ENCODE results near the gene NUP214. TPM values are rescaled to one million over a fixed set of nuclear protein-coding genes. Genes with fewer than 3 reads are reported as not detected.

NUP214 gene
- total and polyA plus RNA-seq, 7 experiments from 2014 or later: 18.2 to 116 (median 80.5) TPM

DNA sequence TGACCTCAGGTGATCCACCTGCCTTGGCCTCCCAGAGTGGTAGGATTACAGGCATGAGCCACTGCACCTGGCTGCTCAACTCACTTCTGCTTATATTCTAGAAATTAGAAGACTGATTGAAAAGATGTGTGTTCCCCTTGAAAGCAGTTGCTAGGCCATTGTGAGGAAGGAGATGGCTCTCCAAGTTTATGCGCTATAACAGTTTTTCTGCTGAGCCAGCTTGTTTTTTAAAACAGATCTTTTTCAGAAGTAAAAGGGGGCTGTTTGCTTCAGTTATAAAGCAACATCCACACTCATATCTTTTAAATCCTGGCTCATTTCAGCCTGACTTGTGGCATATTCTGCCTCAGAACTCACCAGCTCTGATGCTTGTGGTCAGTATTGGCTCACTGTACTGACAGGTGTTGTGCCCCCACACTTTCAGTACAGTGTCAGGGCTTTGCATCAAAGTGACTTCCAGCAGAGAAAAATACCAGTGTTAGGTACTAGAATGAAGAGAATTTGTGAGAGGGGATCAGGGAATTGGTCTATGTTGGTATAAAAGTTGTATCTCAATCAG lies 49.4 kb downstream of the NUP214 start:
- Mint-ChIP-seq H3K4me3 (no peak overlapping the region), H3K4me1 (peaks cover 3 to 18% (median 15%) of the 10 kb centered on the region in 7 donors), H3K27ac (peak overlapping the region in 2 of 9 donors; percentile 34 to 38), H3K9me3 (no peaks in the 10 kb centered on the region), H3K36me3 (peaks cover 6 to 58% (median 32%) of the 10 kb centered on the region in 5 donors), H3K27me3 (no peaks in the 10 kb centered on the region)
- Histone ChIP-seq H3K27me3 (ENCODE audit: control insufficient read depth in 2 of 2, insufficient read depth in 2 of 2, low read length in 2 of 2) (no peaks in the 10 kb centered on the region), H3K36me3 (ENCODE audit: control insufficient read depth in 2 of 3, insufficient read depth in 3 of 3, low read length in 3 of 3) (peaks cover 18 to 71% (median 29%) of the 10 kb centered on the region in 3 experiments), H3K4me3 (ENCODE audit: low read length) (no peak overlapping the region), H3K27ac (ENCODE audit: low read depth, low read length) (no peak overlapping the region), H3K9me3 (ENCODE audit: control insufficient read depth in 2 of 3, low read length in 3 of 3) (no peaks in the 10 kb centered on the region), H3K4me1 (ENCODE audit: control insufficient read depth in 2 of 2, insufficient read depth in 2 of 2, low read length in 2 of 2) (peaks cover 0 to 5% of the 10 kb centered on the region in 2 donors)
- no peak for ATAC-seq
- intact Hi-C loops (cut with micrococcal nuclease): loop anchor here (5.0 kb wide), 3 partner anchors 63 to 117 kb away; no protein-coding TSS in a partner anchor
- DNase-seq: no peak
- POLR2A ChIA-PET: no interaction called here
- CTCF ChIA-PET: no interaction called here

- Histone ChIP-seq H3K4me1 (ENCODE audit: control insufficient read depth in 2 of 2, insufficient read depth in 2 of 2, low read length in 2 of 2) (peaks cover 0 to 5% of the 10 kb centered on the region in 2 donors), H3K9me3 (ENCODE audit: control insufficient read depth in 2 of 3, low read length in 3 of 3) (no peaks in the 10 kb centered on the region), H3K27me3 (ENCODE audit: control insufficient read depth in 2 of 2, insufficient read depth in 2 of 2, low read length in 2 of 2) (no peaks in the 10 kb centered on the region), H3K27ac (ENCODE audit: low read depth, low read length) (no peak overlapping the region), H3K4me3 (ENCODE audit: low read length) (no peak overlapping the region), H3K36me3 (ENCODE audit: control insufficient read depth in 2 of 3, insufficient read depth in 3 of 3, low read length in 3 of 3) (peaks cover 18 to 73% (median 24%) of the 10 kb centered on the region in 3 experiments)
- H3K27me3 Mint-ChIP-seq: no peaks in the 10 kb centered on the region
- DNase-seq: no peak
- H3K36me3 Mint-ChIP-seq: peaks cover 0 to 62% (median 26%) of the 10 kb centered on the region in 5 donors
- H3K4me3 Mint-ChIP-seq: no peak overlapping the region
- intact Hi-C loops (cut with micrococcal nuclease): loop anchor here (1.0 to 5.0 kb wide), 9 partner anchors 59 to 158 kb away; no protein-coding TSS in a partner anchor
- peak overlapping the region in 6 of 9 donors; percentile 25 to 73 (median 48) for H3K27ac Mint-ChIP-seq
- ATAC-seq: no peak
- ChIA-PET CTCF (interaction anchor here (0.8 to 7.4 kb wide), 9 partner anchors 9 to 195 kb away, joined by 3 to 147 read pairs (median 3); no protein-coding TSS in a partner anchor), POLR2A (interaction anchor here (0.6 to 1.3 kb wide), 4 partner anchors 37 to 157 kb away, joined by 3 read pairs; partner anchors contain the start of gene NUP214)
- H3K4me1 Mint-ChIP-seq: peaks cover 4 to 24% (median 10%) of the 10 kb centered on the region in 7 donors
- H3K9me3 Mint-ChIP-seq: no peaks in the 10 kb centered on the region
Measured at GRCh38 chr9:131177898-131178297, 52.5 kb downstream of the NUP214 start.

- no peaks in the 10 kb centered on the region for H3K9me3 ChIP-seq (ENCODE audit: control insufficient read depth in 2 of 3, low read length in 3 of 3)
- peak overlapping the region in 6 of 9 donors; percentile 25 to 73 (median 40) for H3K27ac Mint-ChIP-seq
- H3K27ac ChIP-seq (ENCODE audit: low read depth, low read length): no peak overlapping the region
- no peaks in the 10 kb centered on the region for H3K27me3 ChIP-seq (ENCODE audit: control insufficient read depth in 2 of 2, insufficient read depth in 2 of 2, low read length in 2 of 2)
- no peaks in the 10 kb centered on the region for H3K9me3 Mint-ChIP-seq
- peaks cover 0 to 5% of the 10 kb centered on the region in 2 donors for H3K4me1 ChIP-seq (ENCODE audit: control insufficient read depth in 2 of 2, insufficient read depth in 2 of 2, low read length in 2 of 2)
- peak; percentile 49 to 83 (median 74) for DNase-seq
- peak; percentile 100 for ATAC-seq
- H3K4me1 Mint-ChIP-seq: peaks cover 5 to 24% (median 10%) of the 10 kb centered on the region in 7 donors
- peaks cover 0 to 64% (median 26%) of the 10 kb centered on the region in 5 donors for H3K36me3 Mint-ChIP-seq
- ChIA-PET POLR2A (interaction anchor here (0.6 to 1.4 kb wide), 6 partner anchors 9 to 132 kb away, joined by 3 read pairs; partner anchors contain the start of gene NUP214), CTCF (interaction anchor here (0.7 to 7.4 kb wide), 10 partner anchors 10 to 1727 kb away, joined by 3 to 147 read pairs (median 4); no protein-coding TSS in a partner anchor)
- no peaks in the 10 kb centered on the region for H3K27me3 Mint-ChIP-seq
- no peak overlapping the region for H3K4me3 Mint-ChIP-seq
- H3K4me3 ChIP-seq (ENCODE audit: low read length): no peak overlapping the region
- intact Hi-C loops (cut with micrococcal nuclease): loop anchor here (1.0 to 5.0 kb wide), 9 partner anchors 59 to 158 kb away; no protein-coding TSS in a partner anchor
- H3K36me3 ChIP-seq (ENCODE audit: control insufficient read depth in 2 of 3, insufficient read depth in 3 of 3, low read length in 3 of 3): peaks cover 18 to 73% (median 24%) of the 10 kb centered on the region in 3 experiments
Measured at GRCh38 chr9:131178382-131178781, 53.0 kb downstream of the NUP214 start.

- H3K27ac Mint-ChIP-seq: peak overlapping the region in 3 of 9 donors; percentile 5 to 61 (median 56)
- POLR2A ChIA-PET: interaction anchor here (0.6 to 1.4 kb wide), 5 partner anchors 9 to 132 kb away, joined by 3 read pairs; partner anchors contain the start of gene NUP214
Measured at GRCh38 chr9:131178926-131179325, 53.5 kb downstream of the NUP214 start.

GRCh38 chr9:131179561-131180219 lies 54.3 kb downstream of the NUP214 start:
- H3K4me3 Mint-ChIP-seq: no peak overlapping the region
- ChIA-PET POLR2A (interaction anchor here (0.9 to 1.4 kb wide), 3 partner anchors 91 to 156 kb away, joined by 3 read pairs; no protein-coding TSS in a partner anchor), CTCF (interaction anchor here (0.7 to 7.4 kb wide), 5 partner anchors 35 to 154 kb away, joined by 3 to 147 read pairs (median 5); no protein-coding TSS in a partner anchor)
- no peaks in the 10 kb centered on the region for H3K27me3 ChIP-seq (ENCODE audit: control insufficient read depth in 2 of 2, insufficient read depth in 2 of 2, low read length in 2 of 2)
- H3K4me1 ChIP-seq (ENCODE audit: control insufficient read depth in 2 of 2, insufficient read depth in 2 of 2, low read length in 2 of 2): peaks cover 0 to 5% of the 10 kb centered on the region in 2 donors
- intact Hi-C loops (cut with micrococcal nuclease): loop anchor here (5.0 kb wide), 3 partner anchors 58 to 122 kb away; no protein-coding TSS in a partner anchor
- H3K27ac ChIP-seq (ENCODE audit: low read depth, low read length): no peak overlapping the region
- H3K36me3 Mint-ChIP-seq: peaks cover 0 to 58% (median 23%) of the 10 kb centered on the region in 5 donors
- no peak overlapping the region for H3K4me3 ChIP-seq (ENCODE audit: low read length)
- peaks cover 5 to 24% (median 10%) of the 10 kb centered on the region in 7 donors for H3K4me1 Mint-ChIP-seq
- H3K27ac Mint-ChIP-seq: no peak overlapping the region
- no peaks in the 10 kb centered on the region for H3K9me3 ChIP-seq (ENCODE audit: control insufficient read depth in 2 of 3, low read length in 3 of 3)
- H3K27me3 Mint-ChIP-seq: no peaks in the 10 kb centered on the region
- DNase-seq: no peak
- no peaks in the 10 kb centered on the region for H3K9me3 Mint-ChIP-seq
- ATAC-seq: no peak
- H3K36me3 ChIP-seq (ENCODE audit: control insufficient read depth in 2 of 3, insufficient read depth in 3 of 3, low read length in 3 of 3): peaks cover 18 to 63% (median 23%) of the 10 kb centered on the region in 3 experiments

More at GRCh38 chr9:131178926-131179325, 53.5 kb downstream of the NUP214 start:
- H3K9me3 ChIP-seq (ENCODE audit: control insufficient read depth in 2 of 3, low read length in 3 of 3): no peaks in the 10 kb centered on the region
- H3K4me3 ChIP-seq (ENCODE audit: low read length): no peak overlapping the region
- peaks cover 18 to 70% (median 24%) of the 10 kb centered on the region in 3 experiments for H3K36me3 ChIP-seq (ENCODE audit: control insufficient read depth in 2 of 3, insufficient read depth in 3 of 3, low read length in 3 of 3)
- peaks cover 5 to 24% (median 10%) of the 10 kb centered on the region in 7 donors for H3K4me1 Mint-ChIP-seq
- CTCF ChIA-PET: interaction anchor here (0.7 to 7.4 kb wide), 8 partner anchors 36 to 1727 kb away, joined by 3 to 147 read pairs (median 4); no protein-coding TSS in a partner anchor
- no peak for DNase-seq
- H3K36me3 Mint-ChIP-seq: peaks cover 0 to 59% (median 25%) of the 10 kb centered on the region in 5 donors
- H3K27me3 ChIP-seq (ENCODE audit: control insufficient read depth in 2 of 2, insufficient read depth in 2 of 2, low read length in 2 of 2): no peaks in the 10 kb centered on the region
- no peaks in the 10 kb centered on the region for H3K9me3 Mint-ChIP-seq
- H3K27me3 Mint-ChIP-seq: no peaks in the 10 kb centered on the region
- H3K4me1 ChIP-seq (ENCODE audit: control insufficient read depth in 2 of 2, insufficient read depth in 2 of 2, low read length in 2 of 2): peaks cover 0 to 5% of the 10 kb centered on the region in 2 donors
- no peak overlapping the region for H3K27ac ChIP-seq (ENCODE audit: low read depth, low read length)
- no peak for ATAC-seq
- intact Hi-C loops (cut with micrococcal nuclease): loop anchor here (1.0 to 5.0 kb wide), 9 partner anchors 58 to 157 kb away; no protein-coding TSS in a partner anchor
- no peak overlapping the region for H3K4me3 Mint-ChIP-seq

- intact Hi-C loops (cut with micrococcal nuclease): no loop called here
- peaks cover 0 to 58% (median 24%) of the 10 kb centered on the region in 5 donors for H3K36me3 Mint-ChIP-seq
Measured at GRCh38 chr9:131180454-131180853, 55.1 kb downstream of the NUP214 start.

More at GRCh38 chr9:131180454-131180853, 55.1 kb downstream of the NUP214 start:
- CTCF ChIA-PET: interaction anchor here (0.7 to 7.4 kb wide), 3 partner anchors 13 to 154 kb away, joined by 4 to 147 read pairs (median 5); no protein-coding TSS in a partner anchor
- H3K27me3 ChIP-seq (ENCODE audit: control insufficient read depth in 2 of 2, insufficient read depth in 2 of 2, low read length in 2 of 2): no peaks in the 10 kb centered on the region
- DNase-seq: no peak
- Mint-ChIP-seq H3K27me3 (no peaks in the 10 kb centered on the region), H3K4me3 (no peak overlapping the region), H3K9me3 (no peaks in the 10 kb centered on the region), H3K4me1 (peaks cover 5 to 24% (median 11%) of the 10 kb centered on the region in 7 donors), H3K27ac (peak overlapping the region in 1 of 9 donors; percentile 9)
- peaks cover 13 to 61% (median 15%) of the 10 kb centered on the region in 3 experiments for H3K36me3 ChIP-seq (ENCODE audit: control insufficient read depth in 2 of 3, insufficient read depth in 3 of 3, low read length in 3 of 3)
- H3K9me3 ChIP-seq (ENCODE audit: control insufficient read depth in 2 of 3, low read length in 3 of 3): no peaks in the 10 kb centered on the region
- no peak overlapping the region for H3K4me3 ChIP-seq (ENCODE audit: low read length)
- H3K27ac ChIP-seq (ENCODE audit: low read depth, low read length): no peak overlapping the region
- H3K4me1 ChIP-seq (ENCODE audit: control insufficient read depth in 2 of 2, insufficient read depth in 2 of 2, low read length in 2 of 2): peaks cover 0 to 5% of the 10 kb centered on the region in 2 donors
- POLR2A ChIA-PET: interaction anchor here (0.9 kb wide), 1 partner anchor 156 kb away, joined by 3 read pairs; no protein-coding TSS in a partner anchor
- ATAC-seq: no peak
